Keratinocyte (primary cell): Measurements from ENCODE around the gene RILPL2.

Source experiments
- EZH2 ChIP-seq: IDR thresholded peaks from one replicate; pipeline ENCODE4 v1.6.1; 2012; ENCODE audit warnings: inconsistent platforms, mild to moderate bottlenecking, low read length, moderate library complexity
- TF ChIP-seq, protein P1 (sequence below), 3 experiments: IDR thresholded peaks in 1 of 3; conservative IDR thresholded peaks in 1 of 3; optimal IDR thresholded peaks in 1 of 3; 2 replicates in 2 of 3; 3 replicates in 1 of 3; pipeline versions ENCODE3 to v1.5.1; 2011; ENCODE audit warnings: low read length in 3 of 3, mild to moderate bottlenecking in 3 of 3, moderate library complexity in 2 of 3, control low read depth in 1 of 3, inconsistent platforms in 1 of 3; ENCODE audit not compliant: insufficient read depth in 2 of 3; ENCODE audit errors: extremely low read depth in 1 of 3

DNA sequence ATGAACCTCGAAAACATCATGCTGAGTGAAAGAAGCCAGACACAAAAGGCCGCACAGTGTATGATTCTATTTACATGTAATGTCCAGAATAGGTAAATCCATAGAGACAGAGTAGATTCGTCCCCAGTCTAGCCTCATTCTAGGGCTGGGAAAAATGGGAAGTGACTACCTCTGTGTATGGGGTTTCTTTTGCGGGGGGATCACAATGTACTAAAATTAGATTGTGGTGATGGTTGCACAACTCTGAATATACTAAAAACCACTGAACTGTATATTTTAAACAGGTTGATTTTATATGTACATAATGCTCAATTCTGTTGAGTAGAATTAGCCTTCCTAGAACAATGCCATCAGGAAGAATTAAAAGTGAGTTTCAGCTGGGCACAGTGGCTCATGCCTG, 6.3 kb upstream of the RILPL2 start:
- TF ChIP-seq, protein P1, sequence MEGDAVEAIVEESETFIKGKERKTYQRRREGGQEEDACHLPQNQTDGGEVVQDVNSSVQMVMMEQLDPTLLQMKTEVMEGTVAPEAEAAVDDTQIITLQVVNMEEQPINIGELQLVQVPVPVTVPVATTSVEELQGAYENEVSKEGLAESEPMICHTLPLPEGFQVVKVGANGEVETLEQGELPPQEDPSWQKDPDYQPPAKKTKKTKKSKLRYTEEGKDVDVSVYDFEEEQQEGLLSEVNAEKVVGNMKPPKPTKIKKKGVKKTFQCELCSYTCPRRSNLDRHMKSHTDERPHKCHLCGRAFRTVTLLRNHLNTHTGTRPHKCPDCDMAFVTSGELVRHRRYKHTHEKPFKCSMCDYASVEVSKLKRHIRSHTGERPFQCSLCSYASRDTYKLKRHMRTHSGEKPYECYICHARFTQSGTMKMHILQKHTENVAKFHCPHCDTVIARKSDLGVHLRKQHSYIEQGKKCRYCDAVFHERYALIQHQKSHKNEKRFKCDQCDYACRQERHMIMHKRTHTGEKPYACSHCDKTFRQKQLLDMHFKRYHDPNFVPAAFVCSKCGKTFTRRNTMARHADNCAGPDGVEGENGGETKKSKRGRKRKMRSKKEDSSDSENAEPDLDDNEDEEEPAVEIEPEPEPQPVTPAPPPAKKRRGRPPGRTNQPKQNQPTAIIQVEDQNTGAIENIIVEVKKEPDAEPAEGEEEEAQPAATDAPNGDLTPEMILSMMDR (optimal IDR thresholded peaks at IDR 0.05 in 1 of 3, IDR thresholded peaks at IDR 0.05 in 1 of 3, conservative IDR thresholded peaks at IDR 0.05 in 1 of 3; ENCODE audit: extremely low read depth in 1 of 3, insufficient read depth in 2 of 3, low read length in 3 of 3) = no peak
- no peak for TF ChIP-seq EZH2
